Activated CD4-positive, alpha-beta T cell treated with anti-CD3 and anti-CD28 coated beads, Interleukin-2, amount 50 U/mL, for 24 hours (primary cell): ENCODE results near the gene CASQ1.

Experiments
- DNase-seq, 2 donors: peaks; one replicate each; pipeline ENCODE4 v3.0.0-alpha.2; 2020; ENCODE audit warnings: low read depth in 1 of 2, low spot score in 1 of 2

Gene CASQ1

GRCh38 chr1:160224606-160225005 is 34.2 kb downstream of the CASQ1 start:
- DNase-seq = no peak

- DNase-seq = no peak
These were observed 35.0 kb downstream of the CASQ1 start for GRCh38 chr1:160225345-160225744.

GRCh38 chr1:160226623-160227022 is 36.2 kb downstream of the CASQ1 start:
- no peak for DNase-seq

- no peak for DNase-seq
These were observed 36.7 kb downstream of the CASQ1 start for GRCh38 chr1:160227034-160227433.

- no peak for DNase-seq
These were observed 37.2 kb downstream of the CASQ1 start for GRCh38 chr1:160227561-160227960.

GRCh38 chr1:160228431-160228830 is 38.1 kb downstream of the CASQ1 start:
- DNase-seq = no peak

GRCh38 chr1:160232911-160233310 is 42.5 kb downstream of the CASQ1 start:
- no peak for DNase-seq

GRCh38 chr1:160236806-160237205 is 46.4 kb downstream of the CASQ1 start:
- no peak for DNase-seq

- no peak for DNase-seq
These were observed 47.2 kb downstream of the CASQ1 start for GRCh38 chr1:160237558-160237957.

GRCh38 chr1:160238408-160238807 is 48.0 kb downstream of the CASQ1 start:
- DNase-seq = no peak

GRCh38 chr1:160239582-160240299 is 49.4 kb downstream of the CASQ1 start:
- no peak for DNase-seq

- no peak for DNase-seq
These were observed 53.4 kb downstream of the CASQ1 start for GRCh38 chr1:160243767-160244166.

GRCh38 chr1:160244209-160244608 is 53.8 kb downstream of the CASQ1 start:
- no peak for DNase-seq

GRCh38 chr1:160245434-160245833 is 55.1 kb downstream of the CASQ1 start:
- no peak for DNase-seq

- no peak for DNase-seq
These were observed 56.7 kb downstream of the CASQ1 start for GRCh38 chr1:160247053-160247452.

- DNase-seq = no peak
These were observed 60.6 kb downstream of the CASQ1 start for GRCh38 chr1:160251011-160251410.
